H9 (cell line): ENCODE measurements around the gene ITPR2. TPM values are rescaled to one million over a fixed set of nuclear protein-coding genes. Genes with fewer than 3 reads are reported as not detected.

ENCODE experiments used
- DNase-seq: peaks from one replicate; pipeline ENCODE4 v3.0.0-alpha.2; 2017
- H2AFZ ChIP-seq: one replicate; pipeline ENCODE4 v1.6.1; 2013; ENCODE audit warnings: mild to moderate bottlenecking, low read length, control low read depth, moderate library complexity
- H2AK5ac ChIP-seq: 2 replicates; pipeline ENCODE4 v1.6.1; 2013; ENCODE audit warnings: low read length, control low read depth, mixed read lengths; ENCODE audit not compliant: insufficient read length
- H2BK120ac ChIP-seq: one replicate; pipeline ENCODE4 v1.6.1; 2013; ENCODE audit warnings: low read depth, mild to moderate bottlenecking, low read length, control low read depth, inconsistent platforms; ENCODE audit not compliant: poor library complexity, severe bottlenecking
- H2BK12ac ChIP-seq: 2 replicates; pipeline ENCODE4 v1.6.1; 2013; ENCODE audit warnings: low read length, control low read depth, mixed read lengths, low read depth; ENCODE audit not compliant: insufficient read length
- H2BK15ac ChIP-seq: 2 replicates; pipeline ENCODE4 v1.6.1; 2013; ENCODE audit warnings: low read depth, low read length, control low read depth
- H2BK20ac ChIP-seq: one replicate; pipeline ENCODE4 v1.6.1; 2013; ENCODE audit warnings: low read depth, mild to moderate bottlenecking, low read length, control low read depth, inconsistent platforms; ENCODE audit not compliant: poor library complexity, severe bottlenecking
- H2BK5ac ChIP-seq: 2 replicates; pipeline ENCODE4 v1.6.1; 2013; ENCODE audit warnings: low read length, control low read depth, mixed read lengths; ENCODE audit not compliant: insufficient read length
- H3K14ac ChIP-seq: 2 replicates; pipeline ENCODE4 v1.6.1; 2013; ENCODE audit warnings: low read length, control low read depth; ENCODE audit not compliant: insufficient read depth
- H3K18ac ChIP-seq: 2 replicates; pipeline ENCODE4 v1.6.1; 2013; ENCODE audit warnings: low read depth, mild to moderate bottlenecking, mixed read lengths, low read length, control low read depth; ENCODE audit not compliant: insufficient read length
- H3K23ac ChIP-seq: 2 replicates; pipeline ENCODE4 v1.6.1; 2013; ENCODE audit warnings: low read length, control low read depth, mixed read lengths, low read depth; ENCODE audit not compliant: insufficient read length
- H3K23me2 ChIP-seq: 2 replicates; pipeline ENCODE4 v1.6.1; 2013; ENCODE audit warnings: low read depth, mild to moderate bottlenecking, mixed read lengths, low read length, control low read depth; ENCODE audit not compliant: insufficient read length, poor library complexity, severe bottlenecking
- H3K27ac ChIP-seq: 2 replicates; pipeline ENCODE4 v1.5.1; 2013; ENCODE audit warnings: low read length, control low read depth, mixed read lengths, low read depth; ENCODE audit not compliant: insufficient read length
- H3K27me3 ChIP-seq: 2 replicates; pipeline ENCODE4 v1.6.1; 2013; ENCODE audit warnings: low read length, control low read depth, inconsistent platforms; ENCODE audit not compliant: insufficient read depth
- H3K4ac ChIP-seq: 2 replicates; pipeline ENCODE4 v1.6.1; 2013; ENCODE audit warnings: low read depth, mild to moderate bottlenecking, control low read depth, inconsistent platforms, low read length, moderate library complexity
- H3K4me1 ChIP-seq: 2 replicates; pipeline ENCODE4 v1.6.1; 2013; ENCODE audit warnings: low read length, control low read depth, inconsistent platforms; ENCODE audit not compliant: insufficient read depth
- H3K4me2 ChIP-seq: 2 replicates; pipeline ENCODE4 v1.6.1; 2013; ENCODE audit warnings: low read length, control low read depth, mixed read lengths; ENCODE audit not compliant: insufficient read length, insufficient read depth
- H3K56ac ChIP-seq: 2 replicates; pipeline ENCODE4 v1.6.1; 2013; ENCODE audit warnings: low read depth, mild to moderate bottlenecking, mixed read lengths, low read length, control low read depth; ENCODE audit not compliant: insufficient read length
- H3K79me1 ChIP-seq: 2 replicates; pipeline ENCODE4 v1.6.1; 2013; ENCODE audit warnings: low read depth, mild to moderate bottlenecking, moderate library complexity, low read length, control low read depth, inconsistent platforms; ENCODE audit not compliant: insufficient read depth, poor library complexity, severe bottlenecking
- H3K79me2 ChIP-seq: 2 replicates; pipeline ENCODE4 v1.6.1; 2013; ENCODE audit warnings: low read length, control low read depth, inconsistent platforms; ENCODE audit not compliant: insufficient read depth
- H3K9ac ChIP-seq: 2 replicates; pipeline ENCODE4 v1.6.1; 2013; ENCODE audit warnings: low read length, control low read depth, mixed read lengths; ENCODE audit not compliant: insufficient read length; ENCODE audit errors: extremely low read depth
- H3K9me3 ChIP-seq: one replicate; pipeline ENCODE4 v1.6.1; 2013; ENCODE audit warnings: low read depth, low read length, inconsistent platforms; ENCODE audit not compliant: control insufficient read depth
- H3T11ph ChIP-seq: one replicate; pipeline ENCODE4 v1.6.1; 2013; ENCODE audit warnings: mild to moderate bottlenecking, low read length, control low read depth, inconsistent platforms
- H4K20me1 ChIP-seq: one replicate; pipeline ENCODE4 v1.6.1; 2013; ENCODE audit not compliant: control insufficient read depth, insufficient read length, insufficient read depth
- H4K5ac ChIP-seq: 2 replicates; pipeline ENCODE4 v1.6.1; 2013; ENCODE audit warnings: low read depth, mild to moderate bottlenecking, mixed read lengths, low read length, control low read depth; ENCODE audit not compliant: insufficient read length
- H4K8ac ChIP-seq: replicated peaks from 2 replicates; pipeline ENCODE4 v1.6.1; 2013; ENCODE audit warnings: low read length, control low read depth, mixed read lengths, low read depth; ENCODE audit not compliant: insufficient read length
- H4K91ac ChIP-seq: 2 replicates; pipeline ENCODE4 v1.6.1; 2013; ENCODE audit warnings: low read depth, mild to moderate bottlenecking, moderate library complexity, mixed read lengths, low read length, control low read depth; ENCODE audit not compliant: insufficient read length
- H3K27ac Mint-ChIP-seq, 3 experiments: 2 replicates in 2 of 3; 3 replicates in 1 of 3; pipeline ENCODE4 v1.8.0; 2020 to 2021; ENCODE audit warnings: mixed read lengths in 3 of 3, mild to moderate bottlenecking in 1 of 3, moderate library complexity in 1 of 3
- H3K27me3 Mint-ChIP-seq: 2 replicates; pipeline ENCODE4 v1.8.0; 2021; ENCODE audit warnings: low read depth, mild to moderate bottlenecking, moderate library complexity, mixed read lengths
- H3K36me3 Mint-ChIP-seq, 3 experiments: 2 replicates in 2 of 3; 3 replicates in 1 of 3; pipeline ENCODE4 v1.8.0; 2020 to 2021; ENCODE audit warnings: low read depth in 3 of 3, mixed read lengths in 3 of 3; ENCODE audit not compliant: insufficient read depth in 1 of 3
- H3K4me1 Mint-ChIP-seq, 2 experiments: 2 replicates each; pipeline ENCODE4 v1.8.0; 2020; ENCODE audit warnings: mixed read lengths in 2 of 2
- H3K4me3 Mint-ChIP-seq, 2 experiments: 2 replicates in 1 of 2; 3 replicates in 1 of 2; pipeline ENCODE4 v1.8.0; 2020 to 2021; ENCODE audit warnings: mild to moderate bottlenecking in 2 of 2, mixed read lengths in 2 of 2, moderate library complexity in 1 of 2
- H3K9me3 Mint-ChIP-seq, 2 experiments: 2 replicates in 1 of 2; 3 replicates in 1 of 2; pipeline ENCODE4 v1.8.0; 2020; ENCODE audit warnings: mild to moderate bottlenecking in 2 of 2, mixed read lengths in 2 of 2, moderate library complexity in 1 of 2
- WGBS: extraction: QIAGEN DNeasy Blood & Tissue Kit; methylation state at CpG from one replicate; pipeline ENCODE4 v1.1.7; 2013; ENCODE audit warnings: missing lambda C conversion rate, low lambda C conversion rate, mixed read lengths; ENCODE audit not compliant: insufficient read length; ENCODE audit errors: extremely low coverage; 5-methylcytosine and 5-hydroxymethylcytosine counted together
- total RNA-seq: library from RNA; stranded (reverse); gene quantifications from 2 replicates; pipeline ENCODE4 v1.2.1, GENCODE V29; 2021
- TF ChIP-seq, protein P1 (sequence below): fragments of 200-600 bp; sonication (generic); conservative IDR thresholded peaks from 3 replicates; pipeline ENCODE4 v1.8.0; 2021; ENCODE audit warnings: antibody characterized with exemption, mild to moderate bottlenecking

Gene ITPR2
- total RNA-seq, 1 experiment from 2014 or later = 14.8 TPM

DNA sequence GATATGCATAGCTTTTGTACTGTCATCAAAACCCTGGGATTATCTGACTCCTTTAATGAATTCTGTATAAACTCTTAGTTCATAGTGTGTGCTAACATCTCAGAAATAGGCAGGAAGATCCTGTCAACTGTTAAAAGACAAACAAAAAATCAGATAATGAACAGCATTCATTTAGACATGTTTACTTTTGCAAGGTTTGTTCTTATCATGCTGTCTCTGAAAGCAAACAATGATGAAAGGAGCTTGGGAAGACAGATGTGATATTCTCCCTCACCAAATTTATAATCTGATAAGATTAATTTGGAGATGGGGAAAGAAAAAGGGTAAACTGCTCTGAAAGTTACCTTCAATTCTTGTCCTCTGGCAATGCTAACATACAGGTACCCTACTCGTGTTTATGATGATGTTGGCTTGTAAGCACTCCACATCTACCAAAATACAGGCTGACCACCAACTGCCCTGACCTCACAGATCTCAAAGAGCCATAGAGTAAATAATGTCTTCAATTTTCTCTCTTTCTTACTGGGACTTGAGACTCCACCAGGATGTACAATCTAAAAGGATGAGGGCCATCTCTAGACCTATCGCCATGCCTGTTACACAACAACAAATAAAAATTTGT is 403.8 kb downstream of the ITPR2 start:
- H3K27ac Mint-ChIP-seq = no peak overlapping the region
- DNase-seq = no peak
- Histone ChIP-seq H3K23me2 (no peaks in the 10 kb centered on the region), H2BK5ac (no peak overlapping the region), H3K4ac (no peak overlapping the region), H2BK120ac (no peak overlapping the region), H3K9me3 (no peaks in the 10 kb centered on the region), H2BK15ac (no peak overlapping the region), H3K4me2 (no peak overlapping the region), H2BK20ac (no peak overlapping the region), H4K20me1 (no peaks in the 10 kb centered on the region), H4K91ac (no peak overlapping the region), H3K18ac (no peak overlapping the region), H3K56ac (no peak overlapping the region), H3K23ac (no peak overlapping the region), H3T11ph (no peak overlapping the region), H2AK5ac (no peak overlapping the region), H3K27me3 (no peaks in the 10 kb centered on the region), H3K79me2 (no peaks in the 10 kb centered on the region), H3K4me1 (no peaks in the 10 kb centered on the region), H2AFZ (no peak overlapping the region), H3K79me1 (no peaks in the 10 kb centered on the region), H2BK12ac (no peak overlapping the region), H3K9ac (no peak overlapping the region), H3K27ac (no peak overlapping the region), H4K5ac (no peak overlapping the region), H3K14ac (no peak overlapping the region), H4K8ac (no peak overlapping the region)
- no peaks in the 10 kb centered on the region for H3K9me3 Mint-ChIP-seq
- H3K4me3 Mint-ChIP-seq = no peak overlapping the region
- TF ChIP-seq, protein P1, sequence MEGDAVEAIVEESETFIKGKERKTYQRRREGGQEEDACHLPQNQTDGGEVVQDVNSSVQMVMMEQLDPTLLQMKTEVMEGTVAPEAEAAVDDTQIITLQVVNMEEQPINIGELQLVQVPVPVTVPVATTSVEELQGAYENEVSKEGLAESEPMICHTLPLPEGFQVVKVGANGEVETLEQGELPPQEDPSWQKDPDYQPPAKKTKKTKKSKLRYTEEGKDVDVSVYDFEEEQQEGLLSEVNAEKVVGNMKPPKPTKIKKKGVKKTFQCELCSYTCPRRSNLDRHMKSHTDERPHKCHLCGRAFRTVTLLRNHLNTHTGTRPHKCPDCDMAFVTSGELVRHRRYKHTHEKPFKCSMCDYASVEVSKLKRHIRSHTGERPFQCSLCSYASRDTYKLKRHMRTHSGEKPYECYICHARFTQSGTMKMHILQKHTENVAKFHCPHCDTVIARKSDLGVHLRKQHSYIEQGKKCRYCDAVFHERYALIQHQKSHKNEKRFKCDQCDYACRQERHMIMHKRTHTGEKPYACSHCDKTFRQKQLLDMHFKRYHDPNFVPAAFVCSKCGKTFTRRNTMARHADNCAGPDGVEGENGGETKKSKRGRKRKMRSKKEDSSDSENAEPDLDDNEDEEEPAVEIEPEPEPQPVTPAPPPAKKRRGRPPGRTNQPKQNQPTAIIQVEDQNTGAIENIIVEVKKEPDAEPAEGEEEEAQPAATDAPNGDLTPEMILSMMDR = no peak
- H3K27me3 Mint-ChIP-seq = no peaks in the 10 kb centered on the region
- no peaks in the 10 kb centered on the region for H3K4me1 Mint-ChIP-seq
- H3K36me3 Mint-ChIP-seq = no peaks in the 10 kb centered on the region
- no CpG with 5 or more reads among the region's 2 CpGs for WGBS
